ENCODE results near the gene BAIAP3.

BAIAP3 gene

DNA sequence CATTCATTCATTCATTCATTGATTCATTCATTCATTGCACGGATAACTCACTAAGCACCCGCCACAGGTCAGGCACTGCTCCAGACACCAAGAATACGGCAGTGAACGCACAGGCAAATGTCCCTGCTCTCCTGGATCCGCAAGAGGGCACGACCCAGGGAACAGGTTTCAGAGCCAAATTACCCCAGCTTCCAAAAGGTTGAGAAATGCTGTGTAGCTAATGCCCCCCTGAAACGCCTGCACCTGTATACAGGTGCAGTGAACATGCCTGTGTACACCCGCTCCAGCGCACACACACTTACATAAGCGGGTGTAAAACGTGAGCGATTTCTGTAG lies 33.6 kb upstream of the BAIAP3 start:
- DNase-seq: no peak

DNA sequence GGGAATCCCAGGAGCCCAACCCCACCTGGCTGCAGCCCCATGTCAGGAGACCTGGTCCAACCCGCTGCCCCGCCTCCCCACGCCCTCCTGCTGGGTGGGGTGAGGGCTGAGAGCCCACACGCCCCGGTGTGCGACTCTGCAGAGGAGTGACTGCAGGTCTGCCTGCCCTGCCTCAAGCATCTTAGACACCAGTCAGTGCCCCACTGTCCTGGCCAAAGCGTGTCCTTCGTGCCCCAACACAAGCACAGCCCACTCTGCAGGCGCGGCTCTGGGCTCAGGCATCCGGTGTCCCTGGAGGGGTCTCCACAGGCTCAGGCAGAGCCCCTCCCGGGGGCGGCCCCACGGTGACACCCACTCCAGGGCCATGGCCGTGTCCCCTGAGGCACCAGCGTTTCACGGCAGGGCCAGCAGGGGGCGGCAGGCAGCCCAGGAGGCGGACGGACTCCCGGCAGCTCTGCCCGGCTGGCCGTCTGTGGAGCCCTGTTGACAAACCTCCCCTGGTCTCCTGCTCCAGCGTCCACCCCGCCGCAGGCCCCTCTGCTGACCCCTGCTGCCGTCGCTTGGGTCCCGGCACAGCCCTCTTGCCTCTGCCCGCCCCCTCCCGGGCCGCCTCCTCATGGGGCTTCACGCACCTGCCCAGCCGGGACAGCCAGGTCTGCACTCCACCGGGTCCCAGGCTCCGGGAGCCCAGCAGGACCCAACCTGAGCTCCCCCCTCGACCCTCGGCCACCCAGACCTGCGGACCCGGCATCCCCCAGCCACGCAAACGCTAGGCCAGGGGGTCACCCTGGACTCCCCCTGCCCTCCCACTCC lies 32.6 kb upstream of the BAIAP3 start:
- DNase-seq: peak in 31 of 56 donors; percentile 1 to 76 (median 21)

DNA sequence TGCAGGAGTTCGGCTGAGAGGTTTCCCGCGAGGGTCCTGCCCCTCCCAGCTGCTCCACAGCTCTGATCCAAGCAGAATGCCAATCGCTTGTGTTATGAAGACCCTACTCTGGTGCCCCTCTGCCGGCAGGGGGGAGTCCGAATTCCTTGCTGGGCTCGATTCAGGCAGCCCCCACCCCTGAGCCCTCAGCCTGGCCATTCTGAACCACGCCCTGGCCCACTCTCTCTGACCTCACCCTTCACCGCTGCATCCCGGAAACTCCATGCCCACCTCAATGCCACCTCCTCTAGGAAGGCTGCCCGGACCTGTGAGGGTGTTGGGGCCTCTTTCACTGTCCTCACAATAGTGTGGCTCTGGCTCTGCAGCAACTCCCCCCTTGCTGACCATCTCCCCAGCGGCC lies 31.9 kb upstream of the BAIAP3 start:
- no peak for DNase-seq

DNA sequence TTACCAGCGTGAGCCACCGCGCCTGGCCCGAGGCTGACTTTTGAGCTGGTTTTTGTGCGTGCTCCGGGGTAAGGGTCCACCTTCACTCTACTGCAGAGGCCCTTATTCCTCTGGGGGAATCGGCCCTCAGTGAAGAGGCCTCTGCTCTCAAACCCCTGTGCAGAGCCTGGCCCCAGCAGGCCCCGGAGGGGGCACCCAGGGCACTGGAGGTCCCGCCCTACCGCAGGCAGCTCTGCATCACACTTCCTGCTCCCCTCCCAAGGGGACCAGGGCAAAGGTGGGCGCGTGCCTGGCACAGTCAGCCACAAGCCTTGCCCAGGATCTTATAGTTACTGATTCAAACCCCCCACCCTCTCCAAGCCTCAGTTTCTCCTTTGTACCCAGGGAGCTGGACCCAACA lies 27.6 kb upstream of the BAIAP3 start:
- no peak for DNase-seq

DNA sequence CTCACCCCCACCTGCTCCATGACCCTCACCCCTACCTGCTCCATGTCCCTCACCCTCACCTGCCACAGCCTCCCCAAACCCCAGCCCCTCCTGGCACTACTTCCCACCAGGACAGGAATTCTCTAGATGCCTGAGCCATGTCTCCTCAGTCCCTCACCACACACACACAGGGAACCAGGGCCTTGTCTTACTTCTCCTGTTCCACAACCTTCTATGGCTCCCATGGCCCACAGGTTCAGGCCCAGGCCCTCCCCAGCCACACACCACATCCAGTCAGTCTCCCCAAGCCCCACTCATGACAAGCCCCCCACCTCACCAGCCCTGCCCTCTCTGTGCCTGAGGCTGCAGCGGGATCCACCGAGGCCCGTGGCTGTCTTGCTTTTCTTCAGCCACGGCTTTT lies 27.1 kb upstream of the BAIAP3 start:
- DNase-seq: no peak

DNA sequence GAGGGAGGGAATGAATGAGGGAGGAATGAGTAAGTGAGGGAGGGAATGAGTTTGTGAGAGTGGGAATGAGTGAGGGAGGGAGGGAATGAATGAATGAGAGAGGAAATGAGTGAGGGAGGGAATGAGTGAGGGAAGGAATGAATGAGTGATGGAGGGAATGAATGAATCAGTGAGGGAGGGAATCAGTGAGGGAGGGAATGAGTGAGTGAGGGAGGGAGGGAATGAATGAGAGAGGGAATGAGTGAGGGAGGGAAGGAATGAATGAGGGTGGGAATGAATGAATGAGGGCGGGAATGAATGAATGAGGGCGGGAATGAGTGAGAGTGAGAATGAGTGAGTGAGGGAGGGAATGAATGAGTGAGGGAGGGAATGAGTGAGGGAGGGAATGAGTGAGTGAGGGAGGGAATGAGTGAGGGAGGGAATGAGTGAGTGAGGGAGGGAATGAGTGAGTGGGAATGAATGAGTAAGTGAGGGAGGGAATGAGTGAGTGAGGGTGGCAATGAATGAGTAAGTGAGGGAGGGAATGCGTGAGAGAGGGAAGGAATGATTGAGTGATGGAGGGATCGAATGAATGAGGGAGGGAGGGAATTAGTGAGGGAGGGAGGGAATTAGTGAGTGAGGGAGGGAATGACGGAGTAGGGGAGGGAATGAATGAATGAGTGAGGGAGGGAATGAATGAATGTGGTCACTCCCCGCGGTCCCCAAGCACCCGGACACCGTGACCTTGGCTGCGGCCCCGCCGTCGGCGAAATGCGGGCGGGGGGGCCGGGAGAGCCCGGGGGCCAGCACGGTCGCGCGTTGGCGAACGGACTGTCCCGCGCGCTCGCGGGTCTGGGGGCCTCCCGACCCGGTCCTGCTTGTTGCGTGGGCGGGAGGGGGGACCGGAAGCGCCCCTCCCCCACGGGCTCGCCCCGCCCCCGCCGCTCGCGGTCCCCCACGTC lies 25.1 kb upstream of the BAIAP3 start:
- DNase-seq: no peak

DNA sequence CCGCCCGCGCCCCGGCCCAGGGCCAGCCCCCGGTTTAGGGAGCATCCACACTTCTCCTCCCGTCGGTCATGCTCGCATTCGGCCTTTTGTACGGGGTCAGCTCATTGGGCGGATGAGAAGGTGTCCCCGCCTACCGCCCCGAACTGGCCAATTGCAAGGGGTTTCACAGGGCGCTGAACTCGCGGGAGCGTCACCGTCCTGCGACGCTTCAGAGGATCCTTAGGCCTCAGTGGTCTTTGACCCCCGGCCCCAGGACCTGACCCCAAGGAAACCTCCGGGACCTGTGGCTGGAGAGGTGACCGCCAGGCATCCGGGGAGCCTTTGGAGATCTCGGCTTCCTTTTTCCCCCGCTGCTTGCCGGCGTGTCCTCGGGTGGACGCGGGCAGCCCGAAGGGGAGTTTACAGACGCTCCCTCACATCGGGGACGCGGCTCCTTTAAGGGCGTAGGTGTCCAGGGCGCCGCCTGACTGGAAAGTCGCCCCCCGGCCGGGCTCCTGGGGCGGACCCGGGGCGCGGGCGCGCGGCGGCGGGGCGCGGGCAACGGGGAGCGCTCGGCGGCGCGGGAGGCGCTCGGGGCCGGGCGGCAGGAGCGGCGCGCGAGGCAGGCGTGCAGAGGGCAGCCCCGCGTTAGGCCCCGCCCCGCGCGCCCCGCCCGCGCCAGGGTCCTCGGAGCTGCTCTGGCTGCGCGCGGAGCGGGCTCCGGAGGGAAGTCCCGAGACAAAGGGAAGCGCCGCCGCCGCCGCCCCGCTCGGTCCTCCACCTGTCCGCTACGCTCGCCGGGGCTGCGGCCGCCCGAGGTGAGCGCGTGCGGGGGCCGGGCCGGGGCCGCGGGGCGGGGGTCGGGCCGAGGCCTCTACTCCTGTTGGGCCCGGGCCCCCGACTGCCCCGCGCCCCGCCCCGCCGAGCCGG lies 24.2 kb upstream of the BAIAP3 start, which contains the start of gene UBE2I:
TSS of gene UBE2I (plus strand) at position 660 of the 909 bp plus-strand sequence. CDS start 4,395 bp downstream, outside the sequence.
- DNase-seq: peak; percentile 84 to 100 (median 96)

DNA sequence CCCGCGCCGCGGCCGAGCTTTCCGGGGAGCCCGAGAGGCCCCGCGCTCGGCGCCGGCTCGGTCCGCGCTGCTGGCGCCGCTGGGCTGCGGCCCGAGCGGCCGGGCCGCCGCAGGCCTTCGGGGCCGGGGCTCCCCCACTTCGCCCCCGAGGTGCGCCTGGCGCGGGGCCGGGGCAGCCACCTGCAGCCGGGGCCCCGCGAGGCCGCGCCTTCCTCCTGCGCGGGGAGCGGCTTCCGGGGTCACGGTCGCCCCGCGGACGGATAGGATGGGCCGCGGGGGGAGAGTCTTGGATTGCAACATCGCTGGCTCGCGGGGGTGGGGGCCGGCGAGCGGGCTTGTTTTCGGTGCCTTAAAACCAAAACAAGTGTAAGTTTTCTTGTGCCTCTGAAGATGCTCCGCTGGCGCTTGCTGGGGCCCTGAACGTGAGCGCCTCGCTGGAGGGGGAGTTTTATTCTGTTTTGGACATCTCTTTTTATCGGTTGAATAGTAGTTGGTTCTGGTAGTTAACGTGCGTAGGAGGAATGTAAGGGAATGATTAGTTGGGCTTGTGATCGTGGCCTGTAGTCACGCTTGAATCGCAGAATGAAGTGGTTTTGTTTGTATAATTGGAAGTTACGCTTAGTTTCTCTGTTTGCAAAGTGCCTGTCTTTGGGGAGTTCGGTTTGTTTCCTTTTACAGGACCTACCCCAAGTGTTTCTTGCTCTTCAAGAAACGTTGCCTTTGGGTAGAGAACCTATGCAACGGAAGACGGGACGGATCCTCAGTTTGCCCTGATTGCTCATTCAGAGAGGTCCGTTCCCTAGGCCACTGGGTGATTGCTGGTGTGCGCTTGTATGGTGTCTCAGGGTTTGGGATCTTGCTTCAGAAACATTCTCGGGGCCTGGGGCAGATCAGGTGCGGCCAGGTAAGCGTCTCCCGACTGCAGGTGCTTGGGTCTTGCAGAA lies 23.3 kb upstream of the BAIAP3 start:
- peak in 5 of 56 donors; percentile 1 to 41 (median 14) for DNase-seq

DNA sequence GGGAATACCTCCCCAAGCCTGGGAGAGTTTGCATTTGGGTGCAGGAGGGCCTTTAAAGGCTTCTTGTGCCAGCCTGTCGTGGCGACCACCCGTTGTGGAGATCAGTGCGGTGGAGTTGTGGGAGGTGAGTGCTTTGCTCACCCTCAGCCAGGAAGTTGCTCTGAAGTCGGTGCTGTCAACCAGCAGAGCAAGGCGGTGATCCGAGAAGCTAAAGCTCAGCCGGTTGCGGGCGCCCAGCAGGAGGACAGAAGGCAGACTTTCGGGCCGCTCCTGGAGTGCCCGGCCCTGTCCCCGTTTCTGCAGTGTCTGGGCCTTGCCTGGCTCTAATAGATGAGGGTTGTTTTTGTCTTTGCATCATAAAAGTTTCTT lies 22.6 kb upstream of the BAIAP3 start:
- DNase-seq: no peak

DNA sequence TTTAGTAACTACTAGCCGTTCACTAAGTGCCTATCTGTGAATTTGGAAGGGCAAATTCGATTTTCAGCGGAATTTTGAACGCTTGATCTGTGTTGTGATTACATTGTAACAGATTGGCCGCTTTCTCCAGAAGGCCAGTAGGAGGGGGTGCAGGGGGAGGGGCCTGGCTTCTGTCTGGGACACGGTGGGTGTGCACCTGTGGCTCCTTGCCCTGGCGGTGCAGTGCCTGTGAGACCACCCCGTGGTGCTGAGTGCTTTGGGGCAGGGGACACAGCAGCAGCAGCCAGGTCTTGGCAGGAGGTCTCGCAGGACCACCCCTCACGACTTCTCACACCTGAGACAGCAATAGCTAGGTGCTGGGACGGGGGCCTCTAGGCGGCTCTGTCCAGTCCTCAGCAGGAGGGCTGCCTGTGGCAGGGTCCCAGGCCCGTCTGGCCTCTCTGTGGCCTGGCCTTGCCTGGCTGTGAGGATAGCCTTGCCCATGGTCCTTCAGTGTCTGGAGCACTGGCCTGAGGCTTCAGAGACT lies 22.2 kb upstream of the BAIAP3 start:
- DNase-seq: no peak

DNA sequence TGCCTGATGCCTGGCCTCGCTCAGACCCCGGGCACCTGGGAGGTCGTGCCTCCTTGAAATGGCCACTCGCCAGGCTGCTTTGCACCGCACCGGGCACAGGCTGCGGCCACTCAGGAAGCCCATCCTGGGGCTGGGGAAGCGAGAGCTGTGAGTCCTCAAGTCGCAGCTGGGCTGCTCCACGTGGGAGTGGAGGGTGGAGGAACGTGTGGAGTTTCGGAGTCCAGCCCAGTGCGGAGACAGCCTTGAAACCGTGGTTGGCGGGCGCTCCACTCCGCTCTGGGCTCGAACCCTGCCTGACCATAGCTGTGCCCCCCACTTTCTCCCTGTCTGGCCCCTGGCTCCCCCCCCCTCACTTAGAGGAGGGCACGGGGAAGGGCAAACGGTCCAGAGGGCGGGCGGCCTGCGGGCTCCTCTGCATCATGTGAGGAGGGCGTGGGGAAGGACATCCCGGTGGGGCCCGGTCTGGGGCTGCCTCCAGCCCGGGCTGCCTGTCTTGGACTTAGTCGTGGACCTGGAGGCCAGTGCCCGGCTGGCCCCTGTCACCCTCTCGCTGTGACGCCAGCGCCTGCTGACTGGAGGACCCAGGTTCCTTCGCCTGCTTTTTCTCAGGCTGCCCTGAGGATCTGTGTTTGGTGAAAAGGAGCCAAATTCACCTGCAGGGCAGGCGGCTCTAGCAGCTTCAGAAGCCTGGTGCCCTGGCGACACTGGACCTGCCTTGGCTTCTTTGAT lies 21.5 kb upstream of the BAIAP3 start:
- no peak for DNase-seq

DNA sequence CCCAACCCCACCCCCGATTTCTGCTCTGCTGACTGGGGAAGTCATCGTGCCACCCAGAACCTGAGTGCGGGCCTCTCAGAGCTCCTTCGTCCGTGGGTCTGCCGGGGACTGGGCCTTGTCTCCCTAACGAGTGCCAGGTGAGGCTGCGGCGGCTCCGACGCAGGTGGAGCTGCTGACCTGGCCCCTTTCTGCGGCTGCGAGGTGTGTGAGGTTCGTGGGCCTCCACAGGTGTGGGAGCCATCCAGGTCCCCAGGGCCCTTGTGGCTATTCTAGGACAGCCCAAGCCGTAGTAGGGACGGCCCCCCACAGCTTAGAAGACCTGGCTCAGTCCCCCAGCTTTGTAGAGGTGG lies 21.0 kb upstream of the BAIAP3 start:
- no peak for DNase-seq

DNA sequence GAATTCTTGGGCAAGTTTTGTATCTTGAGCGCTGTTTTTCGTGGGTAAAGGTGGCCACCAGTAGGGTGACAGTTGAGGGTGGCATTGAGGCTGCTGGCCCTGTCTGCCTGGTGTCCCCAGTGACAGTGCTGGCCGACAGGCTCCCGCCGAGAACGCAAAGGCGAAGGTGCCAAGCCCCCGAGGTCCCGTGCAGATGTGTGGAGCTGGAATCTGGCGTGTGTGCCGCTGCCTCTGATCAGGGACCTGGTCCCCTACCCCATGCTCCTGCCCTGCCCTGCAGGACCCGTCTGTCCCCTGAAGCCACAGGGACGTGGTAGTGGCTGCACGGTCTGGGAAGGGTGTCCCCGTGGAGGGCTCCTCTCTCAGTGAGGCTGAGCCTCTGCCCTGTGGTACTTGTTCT lies 20.5 kb upstream of the BAIAP3 start:
- no peak for DNase-seq

DNA sequence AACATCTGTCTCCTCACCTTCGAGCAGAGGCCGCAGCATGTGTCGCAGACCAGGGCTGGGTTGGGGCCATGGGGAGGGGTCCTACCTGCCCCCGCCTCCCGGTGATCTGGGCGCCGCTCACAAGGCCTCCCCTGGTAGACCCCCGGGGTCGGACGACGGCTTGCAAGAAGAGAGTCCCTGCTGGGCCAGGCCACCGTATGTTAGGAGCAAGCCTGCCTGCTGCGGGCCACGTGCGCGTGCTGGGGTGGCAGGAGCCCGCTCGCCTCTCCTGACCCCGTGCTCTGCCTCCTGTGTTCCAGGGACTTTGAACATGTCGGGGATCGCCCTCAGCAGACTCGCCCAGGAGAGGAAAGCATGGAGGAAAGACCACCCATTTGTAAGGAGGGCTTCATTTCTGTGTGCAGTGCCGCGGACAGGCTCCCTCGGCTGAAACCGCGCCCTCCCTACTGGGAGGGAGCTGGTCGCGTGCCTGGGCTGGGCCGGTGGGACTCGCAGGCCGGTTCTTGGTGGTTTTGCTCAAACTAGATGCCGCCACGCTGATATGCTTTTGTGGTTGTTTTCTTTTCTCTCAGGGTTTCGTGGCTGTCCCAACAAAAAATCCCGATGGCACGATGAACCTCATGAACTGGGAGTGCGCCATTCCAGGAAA lies 19.6 kb upstream of the BAIAP3 start:
- DNase-seq: no peak

DNA sequence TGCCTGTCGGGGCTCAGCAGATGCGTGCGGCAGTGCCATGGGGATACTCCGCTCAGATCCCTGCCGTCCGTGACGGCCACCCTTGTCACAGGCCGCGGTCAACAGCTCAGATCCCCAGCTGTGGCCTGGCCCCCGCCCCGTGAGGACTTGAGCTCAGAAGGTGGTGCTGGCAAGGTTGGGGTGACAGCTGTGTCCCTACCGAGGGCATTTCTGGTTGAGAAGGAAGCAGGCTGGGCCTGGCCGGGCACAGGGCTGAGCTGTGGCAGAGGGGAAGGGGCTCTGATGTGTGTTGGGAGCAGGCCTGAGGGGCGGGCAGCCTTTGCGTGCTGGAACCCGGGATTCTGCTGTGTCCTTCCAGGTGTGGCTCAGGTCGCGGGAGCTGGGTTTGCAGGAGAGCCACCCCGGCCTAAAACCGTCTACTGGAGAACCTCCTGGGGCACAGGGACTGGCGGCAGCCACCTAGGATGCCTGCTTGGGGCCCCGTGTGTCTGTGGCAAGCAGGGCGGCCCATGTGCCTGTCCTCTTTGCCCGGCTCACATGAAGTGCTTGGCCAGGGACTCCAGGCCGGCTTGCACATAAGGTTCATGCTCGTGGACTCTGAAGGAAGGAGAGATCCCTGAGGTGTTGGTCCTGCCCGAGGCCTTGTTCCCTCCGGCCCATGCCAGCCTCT lies 18.9 kb upstream of the BAIAP3 start:
- no peak for DNase-seq

DNA sequence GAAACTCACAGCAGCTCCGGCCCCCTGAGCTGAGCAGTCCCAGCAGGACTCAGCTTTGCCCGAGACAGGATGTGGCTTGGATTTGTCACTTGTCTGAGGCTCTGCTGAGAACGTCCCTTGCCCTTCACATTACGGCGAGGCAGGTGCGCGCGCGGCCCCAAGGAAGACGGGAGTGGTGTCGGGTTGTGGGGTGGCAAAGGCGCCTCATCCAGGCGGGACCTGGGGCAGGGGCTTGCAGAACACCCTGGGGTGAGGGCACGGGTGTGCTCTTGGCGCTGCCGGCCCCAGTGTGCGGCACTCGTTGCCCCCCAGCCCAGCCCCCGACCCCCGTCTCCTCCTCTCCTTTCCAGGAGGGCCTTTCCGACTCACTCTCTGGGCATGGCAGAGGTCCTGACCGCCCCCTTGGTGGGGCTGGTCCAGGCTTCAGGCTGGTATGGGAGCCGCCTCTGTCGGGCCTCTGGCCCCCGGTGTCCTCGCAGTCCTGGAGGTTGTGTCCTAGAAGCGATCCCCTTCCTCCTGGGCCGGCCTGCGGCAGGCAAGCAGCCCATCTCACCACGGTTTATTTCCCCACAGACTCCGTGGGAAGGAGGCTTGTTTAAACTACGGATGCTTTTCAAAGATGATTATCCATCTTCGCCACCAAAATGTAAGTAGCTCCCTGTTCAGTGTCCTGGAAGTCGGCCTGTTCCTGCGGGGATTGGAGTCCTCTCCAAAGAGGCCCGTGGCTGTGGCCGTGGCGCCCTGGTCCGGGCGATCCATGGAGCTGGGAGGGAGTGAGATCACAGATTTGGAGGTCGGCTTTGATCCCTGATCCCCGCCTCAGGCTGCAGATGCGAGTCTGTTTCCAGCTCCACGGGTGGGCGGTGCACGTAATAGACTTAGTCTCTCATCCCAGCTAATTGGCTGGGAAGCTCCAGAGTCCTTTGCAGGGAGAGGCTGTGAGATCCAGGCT lies 18.1 kb upstream of the BAIAP3 start:
- DNase-seq: no peak

DNA sequence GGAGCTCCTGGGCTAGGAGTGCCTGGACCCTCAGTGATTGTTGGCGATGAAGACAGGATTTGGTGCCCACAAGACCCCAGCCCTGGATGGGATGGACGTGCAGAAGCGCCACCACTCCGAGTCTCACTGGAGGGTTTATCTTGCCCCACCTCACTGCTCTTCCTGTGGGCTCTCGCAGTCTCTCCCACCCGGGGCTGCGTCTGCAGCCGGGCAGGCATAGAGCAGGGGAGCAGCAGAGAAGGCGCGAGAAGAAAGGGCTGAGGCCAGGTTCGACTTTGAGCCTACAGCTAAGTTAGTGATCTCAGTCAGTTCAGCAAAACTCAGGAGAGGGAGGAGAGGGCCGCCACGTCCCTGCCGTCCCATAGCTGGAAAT lies 17.4 kb upstream of the BAIAP3 start:
- DNase-seq: no peak
